Natural killer cell treated with Interleukin-12 subunit alpha and Interleukin-12 subunit beta and Interleukin-15 and Interleukin-18, amount 100 ng/mL, for 72 hours (primary cell): ENCODE data around the gene NPR3. TPM values are rescaled to one million over a fixed set of nuclear protein-coding genes. Genes with fewer than 3 reads are reported as not detected.

ENCODE experiments used
- ATAC-seq, 2 donors: fragments of 150-1000 bp; cut with Tn5 transposase in 1 of 2; sonication (Bioruptor Pico), chemical (Tn5 transposase) in 1 of 2; 2 replicates each; pipeline ENCODE4 v1.10.0; 2021
- DNase-seq: peaks from one replicate; pipeline ENCODE4 v3.0.0; 2022; ENCODE audit warnings: low spot score
- H3K27ac Mint-ChIP-seq, 2 donors: 1 replicate in 1 of 2; 2 replicates in 1 of 2; pipeline ENCODE4 v1.8.0; 2022; ENCODE audit warnings: mixed read lengths in 2 of 2, mild to moderate bottlenecking in 1 of 2, moderate library complexity in 1 of 2
- H3K27me3 Mint-ChIP-seq, 2 donors: 1 replicate in 1 of 2; 2 replicates in 1 of 2; pipeline ENCODE4 v1.8.0; 2022; ENCODE audit warnings: mixed read lengths in 2 of 2
- H3K36me3 Mint-ChIP-seq: one replicate; pipeline ENCODE4 v1.8.0; 2022; ENCODE audit warnings: mixed read lengths
- H3K4me1 Mint-ChIP-seq, 2 donors: 1 replicate in 1 of 2; 2 replicates in 1 of 2; pipeline ENCODE4 v1.8.0; 2022; ENCODE audit warnings: low read depth in 2 of 2, mixed read lengths in 2 of 2, mild to moderate bottlenecking in 1 of 2
- H3K4me3 Mint-ChIP-seq: one replicate; pipeline ENCODE4 v1.8.0; 2022; ENCODE audit warnings: mixed read lengths
- H3K9me3 Mint-ChIP-seq: 2 replicates; pipeline ENCODE4 v1.8.0; 2022; ENCODE audit warnings: mixed read lengths
- total RNA-seq, 2 donors: library from RNA; stranded (reverse); gene quantifications; one replicate each; pipeline ENCODE4 v1.2.3, GENCODE V29; 2022

NPR3 gene, protein sequence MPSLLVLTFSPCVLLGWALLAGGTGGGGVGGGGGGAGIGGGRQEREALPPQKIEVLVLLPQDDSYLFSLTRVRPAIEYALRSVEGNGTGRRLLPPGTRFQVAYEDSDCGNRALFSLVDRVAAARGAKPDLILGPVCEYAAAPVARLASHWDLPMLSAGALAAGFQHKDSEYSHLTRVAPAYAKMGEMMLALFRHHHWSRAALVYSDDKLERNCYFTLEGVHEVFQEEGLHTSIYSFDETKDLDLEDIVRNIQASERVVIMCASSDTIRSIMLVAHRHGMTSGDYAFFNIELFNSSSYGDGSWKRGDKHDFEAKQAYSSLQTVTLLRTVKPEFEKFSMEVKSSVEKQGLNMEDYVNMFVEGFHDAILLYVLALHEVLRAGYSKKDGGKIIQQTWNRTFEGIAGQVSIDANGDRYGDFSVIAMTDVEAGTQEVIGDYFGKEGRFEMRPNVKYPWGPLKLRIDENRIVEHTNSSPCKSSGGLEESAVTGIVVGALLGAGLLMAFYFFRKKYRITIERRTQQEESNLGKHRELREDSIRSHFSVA
- total RNA-seq: under 1 TPM in 1 of 2 donors, not detected in 1; 0.10 TPM

GRCh38 chr5:32710550-32711361, at the start of gene NPR3:
Gene NPR3, plus strand, starts transcription at chr5:32711321. Its CDS starts 456 bp downstream, at chr5:32711777.
- H3K36me3 Mint-ChIP-seq: no peaks in the 10 kb centered on the region
- H3K27ac Mint-ChIP-seq: no peak within 1 kb of the TSS
- H3K27me3 Mint-ChIP-seq: peaks cover 35 to 56% of the 10 kb centered on the region in 2 donors
- H3K4me1 Mint-ChIP-seq: peaks cover 17 to 20% of the 10 kb centered on the region in 2 donors
- ATAC-seq: peak; percentile 34 to 42
- no peak for DNase-seq
- no peaks in the 10 kb centered on the region for H3K9me3 Mint-ChIP-seq
- peak within 1 kb of the TSS; percentile 78 for H3K4me3 Mint-ChIP-seq

DNA sequence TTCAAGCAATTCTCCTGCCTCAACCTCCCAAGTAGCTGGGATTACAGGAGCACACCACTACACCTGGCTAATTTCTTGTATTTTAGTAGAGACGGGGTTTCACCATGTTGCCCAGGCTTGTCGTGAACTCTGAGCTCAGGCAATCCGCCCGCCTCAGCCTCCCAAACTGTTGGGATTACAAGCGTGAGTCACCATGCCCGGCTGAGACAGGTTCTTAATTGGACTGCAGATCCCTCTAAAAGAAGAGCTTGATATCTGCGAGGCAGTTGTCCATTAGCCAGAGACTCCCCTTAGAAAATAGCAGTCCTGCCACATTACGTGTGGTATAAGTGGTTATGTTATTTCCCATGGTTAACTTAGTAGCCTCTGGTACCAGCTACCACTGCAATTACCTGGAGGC, 46.6 kb upstream of the NPR3 start:
- Mint-ChIP-seq H3K27ac (no peak overlapping the region), H3K27me3 (peaks cover 0 to 2% of the 10 kb centered on the region in 2 donors), H3K9me3 (no peaks in the 10 kb centered on the region), H3K4me1 (no peaks in the 10 kb centered on the region), H3K36me3 (no peaks in the 10 kb centered on the region), H3K4me3 (no peak overlapping the region)
- DNase-seq (no peak), ATAC-seq (no peak)

GRCh38 chr5:32668552-32668951, 42.6 kb upstream of the NPR3 start:
- Mint-ChIP-seq H3K4me3 (no peak overlapping the region), H3K9me3 (no peaks in the 10 kb centered on the region), H3K27me3 (no peaks in the 10 kb centered on the region), H3K36me3 (peaks cover 12% of the 10 kb centered on the region), H3K4me1 (no peaks in the 10 kb centered on the region), H3K27ac (no peak overlapping the region)
- ATAC-seq (no peak), DNase-seq (no peak)

DNA sequence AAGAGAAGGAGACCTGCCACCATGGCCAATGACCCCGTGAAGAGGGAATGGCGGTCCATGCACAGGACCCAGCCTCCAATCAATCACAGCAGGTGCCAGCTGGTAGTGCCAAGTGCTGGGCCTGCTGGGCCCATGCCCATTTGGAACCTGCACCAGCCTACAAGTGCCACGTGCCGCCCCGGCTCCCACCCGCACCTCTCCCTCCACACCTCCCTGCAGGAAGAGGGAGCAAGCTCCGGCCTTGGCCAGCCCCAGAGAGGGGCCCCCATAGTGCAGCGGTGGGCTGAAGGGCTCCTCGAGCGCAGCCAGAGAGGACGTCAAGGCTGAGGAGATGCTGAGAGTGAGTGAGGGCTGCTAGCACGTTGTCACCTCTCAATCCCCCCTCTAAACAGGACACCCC, 37.8 kb upstream of the NPR3 start:
- Mint-ChIP-seq H3K27ac (no peak overlapping the region), H3K4me3 (no peak overlapping the region), H3K36me3 (peaks cover 12% of the 10 kb centered on the region), H3K4me1 (no peaks in the 10 kb centered on the region), H3K9me3 (no peaks in the 10 kb centered on the region), H3K27me3 (peaks cover 0 to 12% of the 10 kb centered on the region in 2 donors)
- ATAC-seq (no peak), DNase-seq (no peak)

DNA sequence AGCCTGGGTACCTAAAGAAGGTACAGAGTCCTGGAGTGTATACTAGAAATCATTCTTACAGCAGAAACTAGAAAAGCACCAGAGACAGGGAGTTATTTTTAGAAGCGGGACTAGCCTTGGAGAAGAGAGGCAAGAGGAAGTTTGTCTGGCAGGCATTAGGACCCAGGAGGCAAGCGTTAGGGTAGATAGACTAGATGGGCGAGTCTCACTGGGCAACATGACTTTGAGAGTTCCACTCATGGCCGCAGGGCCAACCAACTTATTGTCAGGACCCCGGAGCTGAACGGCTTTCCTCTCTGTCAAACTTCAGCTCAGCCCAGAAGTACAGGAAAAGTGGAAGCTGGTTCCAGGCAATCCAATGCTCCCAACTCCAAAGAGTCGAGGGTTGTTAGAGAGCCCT, 34.1 kb upstream of the NPR3 start:
- H3K27me3 Mint-ChIP-seq: peaks cover 3 to 12% of the 10 kb centered on the region in 2 donors
- ATAC-seq (no peak), DNase-seq (no peak)
- H3K9me3 Mint-ChIP-seq: no peaks in the 10 kb centered on the region
- no peak overlapping the region for H3K4me3 Mint-ChIP-seq
- no peak overlapping the region for H3K27ac Mint-ChIP-seq
- no peaks in the 10 kb centered on the region for H3K36me3 Mint-ChIP-seq
- H3K4me1 Mint-ChIP-seq: peaks cover 0 to 8% of the 10 kb centered on the region in 2 donors

- Mint-ChIP-seq H3K4me1 (peaks cover 0 to 8% of the 10 kb centered on the region in 2 donors), H3K27me3 (peaks cover 3 to 12% of the 10 kb centered on the region in 2 donors), H3K9me3 (no peaks in the 10 kb centered on the region), H3K36me3 (no peaks in the 10 kb centered on the region), H3K4me3 (no peak overlapping the region), H3K27ac (no peak overlapping the region)
- no peak for ATAC-seq
- no peak for DNase-seq
Observed at GRCh38 chr5:32678472-32678871, 32.6 kb upstream of the NPR3 start.

DNA sequence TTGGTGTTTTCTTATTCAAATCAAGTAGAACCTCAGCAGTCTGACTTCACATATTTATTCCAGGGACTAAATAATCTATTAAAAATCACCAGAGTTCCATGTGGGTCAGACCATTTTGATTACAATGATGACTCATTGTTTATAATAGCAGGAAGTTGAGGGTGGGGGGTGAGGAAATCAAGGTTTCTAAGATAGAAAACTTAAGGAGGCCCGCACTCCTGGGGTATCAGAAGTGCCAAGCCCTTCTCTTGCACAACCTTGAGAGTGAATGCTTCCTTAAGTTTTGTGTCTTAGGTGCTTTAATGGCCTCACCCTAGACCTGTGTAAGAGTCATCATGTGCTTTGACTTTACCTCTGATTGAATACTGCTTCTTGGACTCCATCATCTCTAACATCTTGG, 31.9 kb upstream of the NPR3 start:
- peaks cover 0 to 8% of the 10 kb centered on the region in 2 donors for H3K4me1 Mint-ChIP-seq
- ATAC-seq (no peak), DNase-seq (no peak)
- no peak overlapping the region for H3K4me3 Mint-ChIP-seq
- peaks cover 6 to 12% of the 10 kb centered on the region in 2 donors for H3K27me3 Mint-ChIP-seq
- no peak overlapping the region for H3K27ac Mint-ChIP-seq
- peaks cover 7% of the 10 kb centered on the region for H3K36me3 Mint-ChIP-seq
- H3K9me3 Mint-ChIP-seq: peaks cover 3% of the 10 kb centered on the region

DNA sequence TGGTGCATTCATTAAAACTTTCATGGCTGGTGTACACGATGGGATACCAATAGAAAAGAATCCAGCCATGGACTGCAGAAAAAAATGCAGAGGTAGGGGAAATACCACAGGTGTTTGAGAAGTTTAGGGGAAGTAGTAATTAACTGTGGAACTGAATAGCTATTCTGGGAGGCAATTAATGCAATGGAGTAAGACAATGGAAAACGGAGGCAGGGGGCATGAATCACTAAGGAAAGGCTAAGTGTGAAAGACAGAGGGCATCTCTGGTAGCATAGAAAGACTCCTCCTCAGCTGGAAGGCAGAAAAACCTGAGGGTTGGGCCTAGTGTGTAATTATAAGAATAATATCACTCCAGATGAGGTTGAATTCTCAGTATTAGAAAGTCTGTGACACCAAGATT, 30.9 kb upstream of the NPR3 start:
- DNase-seq: no peak
- Mint-ChIP-seq H3K9me3 (peaks cover 3% of the 10 kb centered on the region), H3K4me1 (peaks cover 0 to 8% of the 10 kb centered on the region in 2 donors), H3K4me3 (no peak overlapping the region), H3K36me3 (peaks cover 7% of the 10 kb centered on the region), H3K27me3 (peaks cover 6 to 10% of the 10 kb centered on the region in 2 donors), H3K27ac (no peak overlapping the region)
- no peak for ATAC-seq

GRCh38 chr5:32683125-32683524, 28.0 kb upstream of the NPR3 start:
- Mint-ChIP-seq H3K9me3 (peaks cover 3% of the 10 kb centered on the region), H3K27ac (no peak overlapping the region), H3K27me3 (peaks cover 11 to 12% of the 10 kb centered on the region in 2 donors), H3K4me3 (no peak overlapping the region), H3K4me1 (peaks cover 0 to 8% of the 10 kb centered on the region in 2 donors), H3K36me3 (peaks cover 7% of the 10 kb centered on the region)
- no peak for DNase-seq
- no peak for ATAC-seq

GRCh38 chr5:32684260-32684659, 26.9 kb upstream of the NPR3 start:
- Mint-ChIP-seq H3K4me1 (peaks cover 0 to 8% of the 10 kb centered on the region in 2 donors), H3K4me3 (no peak overlapping the region), H3K9me3 (peaks cover 3% of the 10 kb centered on the region), H3K27me3 (peaks cover 11 to 17% of the 10 kb centered on the region in 2 donors), H3K36me3 (peaks cover 7% of the 10 kb centered on the region), H3K27ac (no peak overlapping the region)
- DNase-seq (no peak), ATAC-seq (no peak)

DNA sequence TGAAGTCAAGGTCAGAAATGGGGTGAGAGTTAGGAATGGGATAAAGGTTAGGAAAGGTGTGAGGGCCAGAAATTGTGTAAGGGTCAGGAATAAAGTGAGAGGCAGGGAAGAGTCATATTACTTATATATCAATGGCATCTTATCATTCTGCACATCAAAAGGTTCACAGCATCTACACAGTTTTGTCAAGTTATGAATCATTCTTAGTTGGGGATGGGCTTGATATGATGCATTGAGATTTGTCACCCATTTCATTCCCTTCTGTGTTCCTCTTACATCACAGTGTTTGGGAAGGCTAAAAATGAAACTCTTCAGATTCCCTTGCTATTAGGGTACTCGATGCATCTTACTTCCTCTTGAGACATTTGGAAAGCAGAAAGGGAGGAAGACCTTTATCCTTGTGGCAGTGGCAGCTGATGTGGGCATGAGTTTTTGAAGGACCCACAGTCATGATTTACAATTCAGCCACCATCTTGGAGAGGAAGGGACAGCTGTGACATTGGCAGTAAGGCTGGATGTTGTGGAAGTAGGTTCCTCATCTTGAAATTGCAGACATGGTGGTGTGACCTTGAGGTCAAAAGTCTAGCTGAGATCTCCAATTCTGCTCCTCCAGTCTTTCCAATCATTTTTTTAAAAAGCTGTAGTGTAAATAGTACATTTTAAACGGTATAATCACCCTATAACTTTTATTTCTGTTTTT, 24.2 kb upstream of the NPR3 start:
- Mint-ChIP-seq H3K27ac (no peak overlapping the region), H3K4me1 (no peaks in the 10 kb centered on the region), H3K36me3 (peaks cover 7% of the 10 kb centered on the region), H3K27me3 (peaks cover 11 to 21% of the 10 kb centered on the region in 2 donors), H3K4me3 (no peak overlapping the region), H3K9me3 (peaks cover 3% of the 10 kb centered on the region)
- ATAC-seq: no peak
- DNase-seq: peak; percentile 28

DNA sequence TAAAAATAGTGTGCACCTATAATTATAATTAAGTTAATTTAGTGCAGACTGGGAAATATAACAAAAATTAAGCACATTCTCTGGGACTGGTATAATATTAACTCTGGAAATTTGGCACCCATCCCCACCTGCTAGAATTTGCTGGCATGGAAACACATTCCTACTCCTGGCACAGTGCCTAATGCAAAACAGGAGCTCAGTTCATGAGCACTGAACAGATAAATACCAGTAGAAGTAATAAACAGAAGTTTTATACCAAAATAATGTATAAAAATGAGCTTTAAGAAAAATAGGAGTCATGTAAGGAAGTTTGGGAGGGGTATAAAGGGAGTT, 23.7 kb upstream of the NPR3 start:
- no peak overlapping the region for H3K4me3 Mint-ChIP-seq
- H3K36me3 Mint-ChIP-seq: peaks cover 7% of the 10 kb centered on the region
- peaks cover 11 to 21% of the 10 kb centered on the region in 2 donors for H3K27me3 Mint-ChIP-seq
- H3K4me1 Mint-ChIP-seq: no peaks in the 10 kb centered on the region
- DNase-seq: no peak
- no peak for ATAC-seq
- H3K9me3 Mint-ChIP-seq: peaks cover 3% of the 10 kb centered on the region
- H3K27ac Mint-ChIP-seq: no peak overlapping the region

DNA sequence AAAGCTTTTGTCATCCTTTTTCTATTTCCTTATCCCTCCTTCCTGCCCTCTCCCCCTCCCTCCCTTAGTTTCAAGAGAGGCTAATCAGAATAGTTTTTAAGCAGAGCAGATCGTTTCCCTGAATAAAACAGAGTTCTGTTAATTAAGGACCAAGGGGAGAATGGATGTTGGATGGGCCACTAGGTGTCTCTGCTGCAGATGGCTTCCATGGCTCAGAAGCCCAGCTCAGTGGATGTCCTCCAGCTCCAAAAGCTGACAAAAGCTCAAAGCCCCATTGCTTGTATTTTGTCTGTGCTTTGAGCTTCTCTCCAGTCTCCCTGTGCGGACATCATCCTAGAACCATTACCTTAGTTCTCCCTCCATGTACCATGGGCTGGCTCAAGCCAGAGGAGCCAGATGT, 21.0 kb upstream of the NPR3 start:
- Mint-ChIP-seq H3K9me3 (no peaks in the 10 kb centered on the region), H3K27me3 (peaks cover 11 to 28% of the 10 kb centered on the region in 2 donors), H3K4me3 (no peak overlapping the region), H3K4me1 (no peaks in the 10 kb centered on the region), H3K27ac (no peak overlapping the region), H3K36me3 (no peaks in the 10 kb centered on the region)
- DNase-seq (peak; percentile 16), ATAC-seq (no peak)
